SK-N-SH treated with all-trans-retinoic acid at 6 μM for 48 hours (cell line): ENCODE results near the gene HCFC1R1.
"Not testable (repeated sequence)": the region's sequence is repeated elsewhere in the genome, so short reads cannot be mapped to it uniquely, and the experiment has no call there.

Experiments
- ARNTL ChIP-seq: fragments of 450-650 bp; formaldehyde crosslinking; IDR thresholded peaks from 2 replicates; pipeline ENCODE4 v1.5.0; 2020; ENCODE audit warnings: low read depth, mild to moderate bottlenecking, moderate library complexity, borderline replicate concordance
- ESRRG ChIP-seq: fragments of 250-450 bp; sonication (Bioruptor Pico); IDR thresholded peaks from 2 replicates; pipeline ENCODE4 v1.6.1; 2021; ENCODE audit warnings: mild to moderate bottlenecking
- SNAI2 ChIP-seq: fragments of 250-450 bp; sonication (Bioruptor Pico); IDR thresholded peaks from 2 replicates; pipeline ENCODE4 v1.5.0; 2020; ENCODE audit warnings: mild to moderate bottlenecking, moderate library complexity

- not testable (repeated sequence) for TF ChIP-seq ESRRG, SNAI2, ARNTL (CRISPR knock-in tag)
Measured at GRCh38 chr16:3072148-3072547, 48.4 kb upstream of the HCFC1R1 start.
